IPS DF 19.7 (cell line): Measurements from ENCODE around the gene SLC15A2.
"Not testable (repeated sequence)": the region's sequence is repeated elsewhere in the genome, so short reads cannot be mapped to it uniquely, and the experiment has no call there.

Experiments used
- DNase-seq: peaks from one replicate; pipeline ENCODE4 v3.0.0-alpha.2; 2013; ENCODE audit warnings: low read depth, low spot score

The SLC15A2 gene

GRCh38 chr3:121918779-121919483 is 24.7 kb downstream of the SLC15A2 start:
- no peak for DNase-seq

DNA sequence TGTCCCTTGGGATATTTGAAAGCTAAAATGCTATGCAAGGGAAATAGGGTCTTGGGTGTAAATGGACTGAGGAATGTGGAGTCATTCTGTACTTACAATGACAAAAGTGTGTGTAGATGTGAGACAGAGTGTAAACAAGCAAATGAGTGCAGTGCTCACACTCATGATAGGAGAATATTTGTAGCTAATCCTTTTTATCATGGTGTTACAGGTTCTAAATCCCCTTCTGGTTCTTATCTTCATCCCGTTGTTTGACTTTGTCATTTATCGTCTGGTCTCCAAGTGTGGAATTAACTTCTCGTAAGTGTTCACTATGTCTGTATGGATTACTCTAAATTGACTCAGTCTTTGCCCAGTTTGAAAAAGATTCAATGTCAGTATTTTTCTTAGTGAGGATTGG is 30.5 kb downstream of the SLC15A2 start:
- DNase-seq = no peak

- DNase-seq = no peak
These were observed 32.2 kb downstream of the SLC15A2 start for GRCh38 chr3:121926380-121926779.

DNA sequence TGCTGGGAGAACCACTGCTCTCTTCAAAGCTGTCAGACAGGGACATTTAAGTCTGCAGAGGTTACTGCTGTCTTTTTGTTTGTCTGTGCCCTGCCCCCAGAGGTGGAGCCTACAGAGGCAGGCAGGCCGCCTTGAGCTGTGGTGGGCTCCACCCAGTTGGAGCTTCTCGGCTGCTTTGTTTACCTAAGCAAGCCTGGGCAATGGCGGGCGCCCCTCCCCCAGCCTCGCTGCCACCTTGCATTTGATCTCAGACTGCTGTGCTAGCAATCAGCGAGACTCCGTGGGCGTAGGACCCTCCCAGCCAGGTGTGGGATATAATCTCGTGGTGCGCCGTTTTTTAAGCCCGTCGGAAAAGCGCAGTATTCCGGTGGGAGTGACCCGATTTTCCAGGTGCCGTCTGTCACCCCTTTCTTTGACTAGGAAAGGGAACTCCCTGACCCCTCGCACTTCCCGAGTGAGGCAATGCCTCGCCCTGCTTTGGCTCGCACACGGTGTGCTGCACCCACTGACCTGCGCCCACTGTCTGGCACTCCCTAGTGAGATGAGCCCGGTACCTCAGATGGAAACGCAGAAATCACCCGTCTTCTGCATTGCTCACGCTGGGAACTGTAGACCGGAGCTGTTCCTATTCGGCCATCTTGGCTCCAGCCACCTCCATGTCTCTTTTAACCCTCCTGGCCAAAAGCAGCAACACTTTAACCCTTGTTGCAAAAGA is 44.1 kb downstream of the SLC15A2 start:
- DNase-seq = not testable (repeated sequence)

GRCh38 chr3:121941592-121941991 is 47.4 kb downstream of the SLC15A2 start:
- DNase-seq = no peak

GRCh38 chr3:121942116-121942786 is 48.0 kb downstream of the SLC15A2 start:
- DNase-seq = no peak

GRCh38 chr3:121943431-121943830 is 49.2 kb downstream of the SLC15A2 start:
- no peak for DNase-seq

DNA sequence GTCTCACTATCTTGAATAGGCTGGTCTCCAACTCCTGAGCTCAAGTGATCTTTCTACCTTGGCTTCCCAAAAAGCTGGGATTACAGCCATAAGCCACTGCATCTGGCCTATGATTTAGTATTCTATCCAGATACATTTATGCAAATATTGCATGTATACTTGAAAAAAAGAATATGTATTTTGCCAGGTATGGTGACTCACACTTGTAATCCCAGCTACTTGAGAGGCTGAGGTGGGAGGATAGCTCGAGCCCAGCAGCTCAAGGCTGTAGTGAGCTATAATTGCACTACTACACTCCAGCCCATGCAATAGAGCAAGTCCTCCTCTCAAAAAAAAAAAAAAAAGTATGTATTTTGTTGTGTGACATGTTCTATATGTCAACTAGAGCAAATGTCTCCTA is 54.4 kb downstream of the SLC15A2 start:
- no peak for DNase-seq

DNA sequence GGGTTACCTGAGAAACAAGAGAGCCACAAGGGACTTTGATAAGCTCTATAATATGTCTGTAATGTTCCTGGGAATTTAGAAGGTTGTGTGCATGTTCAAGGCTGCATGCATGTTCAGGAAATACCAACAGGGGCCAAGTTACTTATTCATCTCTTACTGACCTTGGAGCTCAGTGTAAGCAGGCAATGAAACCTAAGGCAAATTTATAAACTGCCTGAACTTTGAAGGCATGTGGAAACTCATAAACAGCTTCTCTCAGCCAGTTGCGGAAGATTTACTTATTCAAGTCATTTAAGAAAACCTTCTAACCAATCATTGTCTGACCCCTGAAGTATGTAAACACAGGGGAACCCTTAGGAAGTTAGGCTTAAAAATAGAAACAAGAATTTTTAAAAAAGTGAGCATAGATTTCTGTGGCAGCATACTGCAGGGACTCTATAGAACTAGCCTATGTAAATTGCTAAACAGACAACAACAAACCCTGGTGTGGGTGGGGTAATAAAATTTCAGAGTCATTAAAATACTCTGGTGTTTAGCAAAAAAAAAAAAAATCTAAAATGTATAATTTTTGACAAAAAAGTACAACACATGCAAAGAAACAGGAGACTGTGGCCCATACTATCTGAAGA is 57.2 kb downstream of the SLC15A2 start:
- no peak for DNase-seq

DNA sequence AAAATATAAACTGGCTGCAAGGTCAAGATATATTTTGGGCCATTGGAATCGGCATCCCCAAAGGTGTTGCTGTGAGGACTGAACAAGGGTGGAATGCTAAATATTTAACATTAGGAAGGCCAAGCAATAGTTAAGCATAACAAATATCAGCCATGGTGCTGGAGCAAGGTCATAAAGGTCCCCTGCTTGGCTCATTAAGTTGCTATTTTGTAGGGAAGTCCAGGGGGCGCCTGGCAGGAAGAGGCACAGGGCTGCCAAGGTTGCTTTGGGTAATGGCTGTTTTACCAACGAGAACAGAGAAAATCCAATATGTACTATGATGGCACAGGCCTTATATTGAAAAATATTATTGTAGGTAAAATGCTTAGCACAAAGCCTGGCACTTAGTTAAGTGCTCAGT is 62.2 kb downstream of the SLC15A2 start:
- DNase-seq = no peak

DNA sequence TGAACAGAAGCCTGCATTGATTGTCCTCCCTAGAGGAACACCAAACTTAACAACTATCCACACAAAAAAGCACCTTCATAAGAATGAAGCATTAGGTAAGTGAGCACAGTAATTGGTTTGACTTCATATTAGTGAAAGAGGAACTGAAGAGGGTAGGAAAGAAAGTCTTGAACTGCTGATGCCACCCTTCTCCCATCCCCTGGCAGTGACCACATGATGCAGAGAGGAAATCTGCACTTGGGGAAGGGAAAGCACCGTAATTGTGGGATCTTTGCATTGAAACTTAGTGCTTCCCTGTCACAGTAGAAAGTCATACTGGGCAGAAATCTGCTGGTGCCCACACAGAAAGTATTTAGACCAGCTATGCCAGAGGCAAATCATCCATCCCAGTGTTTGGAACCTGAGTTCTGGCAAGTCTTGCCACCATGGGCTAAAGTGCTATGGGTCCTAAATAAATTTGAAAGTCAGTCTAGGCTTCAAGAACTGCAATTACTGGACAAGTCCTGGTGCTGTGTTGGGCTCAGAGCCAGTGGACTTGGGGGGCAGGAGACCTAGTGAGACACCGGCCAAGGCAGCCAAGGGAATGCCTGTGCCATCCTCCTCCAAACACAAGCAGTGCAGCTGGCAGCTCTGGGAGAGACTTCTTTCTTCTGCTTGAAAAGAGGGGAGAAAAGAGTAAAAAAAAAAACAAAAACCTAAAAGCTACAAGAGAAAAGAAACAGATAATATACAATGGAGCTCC is 63.6 kb downstream of the SLC15A2 start:
- DNase-seq = no peak

DNA sequence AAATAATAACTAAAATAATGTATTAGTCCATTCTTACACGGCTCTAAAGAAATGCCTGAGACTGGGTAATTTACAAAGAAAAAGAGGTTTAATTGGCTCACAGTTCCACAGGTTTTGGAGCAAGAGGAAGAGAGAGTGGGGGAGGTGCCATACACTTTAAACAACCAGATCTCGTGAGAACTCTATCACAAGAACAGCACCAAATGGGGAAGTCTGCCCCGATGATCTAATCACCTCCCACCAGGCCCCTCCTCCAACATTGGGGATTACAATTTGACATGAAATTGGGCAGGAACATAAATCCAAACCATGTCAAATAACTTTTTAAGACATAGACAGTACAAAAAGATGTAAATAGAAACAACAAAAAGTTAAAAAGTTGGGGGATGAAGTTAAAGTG is 64.6 kb downstream of the SLC15A2 start:
- DNase-seq = no peak

DNA sequence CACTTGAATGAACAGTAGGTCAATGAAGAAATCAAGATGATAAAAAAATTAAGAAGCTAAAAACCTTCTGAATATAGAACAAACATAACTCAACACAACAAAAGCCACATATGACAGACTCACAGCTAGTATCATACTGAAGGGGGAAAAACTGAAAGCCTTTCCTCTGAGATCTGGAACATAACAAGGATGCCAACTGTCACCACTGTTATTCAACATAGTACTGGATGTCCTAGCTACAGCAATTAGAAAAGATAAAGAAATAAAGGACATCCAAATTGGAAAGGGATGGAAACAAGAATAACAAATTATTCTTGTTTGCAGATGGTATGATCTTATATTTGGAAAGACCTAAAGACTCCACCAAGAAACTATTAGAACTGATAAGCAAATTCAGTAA is 67.1 kb downstream of the SLC15A2 start:
- no peak for DNase-seq

DNA sequence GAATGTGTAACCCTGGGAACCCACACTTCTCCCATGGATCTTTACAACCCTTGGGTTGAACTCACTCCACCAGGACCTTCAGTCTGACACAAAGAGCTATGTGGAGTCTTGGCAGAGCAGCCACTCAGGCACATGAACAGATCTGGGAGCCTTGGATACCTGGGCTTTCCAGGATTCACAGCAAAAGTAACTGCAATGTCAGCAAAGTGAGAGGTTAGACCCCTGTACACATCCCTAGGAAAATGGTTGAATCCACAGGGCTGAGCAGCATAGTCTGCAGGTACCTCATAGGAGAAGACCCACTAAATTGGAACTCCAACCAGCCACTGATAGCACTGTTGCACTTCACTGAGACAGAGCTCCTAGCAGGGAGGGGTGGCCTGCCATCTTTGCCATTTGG is 68.2 kb downstream of the SLC15A2 start:
- DNase-seq = no peak

GRCh38 chr3:121963608-121964007 is 69.4 kb downstream of the SLC15A2 start:
- DNase-seq = no peak

DNA sequence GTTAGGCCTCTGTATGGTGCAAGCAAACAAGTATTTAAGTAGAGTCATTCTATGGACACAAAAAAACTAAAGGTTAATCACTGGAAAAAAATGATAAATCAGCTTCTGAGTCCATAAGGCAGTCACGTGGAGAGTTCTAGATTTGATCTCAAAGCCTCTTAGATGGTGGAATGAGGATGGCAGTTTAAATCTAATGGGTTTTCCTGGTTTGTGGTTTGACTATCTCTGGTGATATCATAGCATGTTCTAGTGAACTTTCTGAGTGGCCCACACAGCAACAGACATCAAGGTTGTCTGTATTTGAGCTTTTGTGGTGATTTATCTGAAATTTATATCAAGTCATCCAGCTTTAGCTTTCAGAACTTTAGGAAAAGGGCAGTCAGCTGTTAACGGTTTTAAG is 75.4 kb downstream of the SLC15A2 start:
- no peak for DNase-seq

DNA sequence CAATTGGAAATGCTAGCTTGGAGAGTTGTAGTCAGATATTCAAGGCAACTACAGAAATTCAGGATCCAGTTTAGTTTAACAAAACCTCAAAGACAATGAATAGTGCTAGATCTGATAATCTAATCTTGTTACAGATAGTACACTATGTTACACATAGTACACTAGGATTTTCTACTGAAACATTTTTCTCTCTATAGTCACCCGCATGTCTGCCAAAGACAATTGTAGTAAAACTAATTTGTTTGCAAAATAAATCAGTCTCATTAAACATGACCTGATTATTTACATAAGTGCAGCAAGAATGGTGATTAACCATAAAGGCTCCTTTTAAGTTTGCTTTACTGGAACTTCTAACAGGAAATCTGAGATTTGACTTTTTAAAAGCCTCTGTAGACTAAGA is 75.8 kb downstream of the SLC15A2 start:
- no peak for DNase-seq

GRCh38 chr3:121974601-121975111 is 80.5 kb downstream of the SLC15A2 start:
- DNase-seq = no peak

GRCh38 chr3:121975702-121976302 is 81.6 kb downstream of the SLC15A2 start:
- DNase-seq = no peak

GRCh38 chr3:121976727-121977126 is 82.5 kb downstream of the SLC15A2 start:
- DNase-seq = no peak

GRCh38 chr3:121979246-121979645 is 85.0 kb downstream of the SLC15A2 start:
- no peak for DNase-seq
